ENCODE data around the gene NDUFA12. TPM values are rescaled to one million over a fixed set of nuclear protein-coding genes. Genes with fewer than 3 reads are reported as not detected.
A peak's percentile ranks its signal among the peaks of the same experiment; 100 is the strongest.

Gene NDUFA12
- total RNA-seq, 1 donor from 2014 or later: 392 TPM

GRCh38 chr12:94954029-94954685 lies 49.3 kb downstream of the NDUFA12 start:
- DNase-seq: no peak
- peak; percentile 65 for ATAC-seq (ENCODE audit: poor library complexity)
- intact Hi-C loops (cut with DNase I): no loop called here

DNA sequence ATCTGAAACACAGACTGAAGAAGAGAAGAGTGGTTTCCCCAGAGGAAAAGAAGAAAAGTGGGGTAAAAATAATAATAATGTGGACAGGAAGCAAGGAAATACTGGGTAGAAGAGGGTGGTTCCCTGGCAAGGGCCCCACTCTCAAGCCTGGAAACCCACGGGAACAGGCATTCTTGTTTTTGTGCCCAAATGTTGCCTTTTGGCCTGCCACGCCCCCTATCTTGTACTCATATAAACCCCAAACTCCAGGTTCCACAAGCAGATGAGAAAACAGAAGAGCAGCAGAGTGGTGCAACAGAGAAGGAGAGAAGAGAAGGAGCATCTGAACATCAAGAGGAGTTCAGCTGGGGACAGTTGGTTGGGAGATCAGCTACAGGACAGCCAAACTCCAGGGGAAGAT lies 51.2 kb downstream of the NDUFA12 start:
- DNase-seq (no peak), ATAC-seq (ENCODE audit: poor library complexity) (no peak)
- intact Hi-C loops (cut with DNase I): no loop called here

- no peak for ATAC-seq (ENCODE audit: poor library complexity)
- DNase-seq: no peak
- intact Hi-C loops (cut with DNase I): no loop called here
Observed at GRCh38 chr12:94951071-94951934, 52.2 kb downstream of the NDUFA12 start.

DNA sequence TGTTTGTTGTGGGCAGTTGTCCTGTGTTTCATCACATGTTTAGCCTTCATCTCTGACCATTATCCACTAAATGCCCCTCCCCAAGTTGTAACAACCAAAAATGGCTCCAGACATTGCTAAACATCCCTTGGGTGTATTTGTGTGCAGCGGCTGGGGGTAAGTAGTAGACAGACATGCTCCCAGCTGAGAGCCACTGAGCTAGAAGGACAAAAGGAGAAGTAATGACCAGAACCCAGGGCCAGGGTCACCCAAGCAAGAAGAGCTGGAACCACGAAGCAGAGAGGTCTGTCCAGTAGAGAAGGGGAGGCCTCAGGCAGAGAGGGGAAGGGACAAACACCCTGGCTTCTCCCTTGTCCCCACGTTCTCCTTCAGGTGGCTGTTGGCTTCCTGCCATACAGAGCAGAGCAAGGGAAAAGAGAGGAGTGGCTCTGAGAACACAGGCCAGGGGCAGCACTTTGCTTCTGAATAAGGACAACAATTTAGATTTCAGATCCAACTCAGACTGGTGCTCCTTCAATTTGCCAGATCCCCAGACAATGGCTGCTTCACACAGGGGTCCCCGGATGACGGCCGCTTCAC lies 55.2 kb downstream of the NDUFA12 start:
- no peak for ATAC-seq (ENCODE audit: poor library complexity)
- intact Hi-C loops (cut with DNase I): no loop called here
- no peak for DNase-seq

DNA sequence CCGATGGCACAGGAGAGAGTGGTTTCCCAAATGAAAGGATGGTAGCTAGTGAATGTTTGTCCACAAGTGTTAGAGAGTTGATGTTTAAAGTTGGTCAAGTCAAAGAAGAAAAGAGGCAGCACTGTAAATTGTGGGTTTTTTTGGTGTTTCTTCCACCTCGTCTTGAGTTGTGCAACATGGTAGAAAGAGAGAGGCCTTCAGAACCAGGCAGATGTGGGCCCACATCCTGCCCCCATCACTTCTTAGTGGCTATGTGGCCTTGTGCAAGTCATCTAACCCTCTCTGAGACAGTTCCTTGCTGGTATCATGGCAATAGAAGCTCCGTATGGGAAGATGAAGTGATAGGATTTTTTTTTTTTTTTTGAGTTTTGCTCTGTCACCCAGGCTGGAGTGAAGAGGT lies 60.8 kb downstream of the NDUFA12 start:
- ATAC-seq (ENCODE audit: poor library complexity): no peak
- no peak for DNase-seq
- intact Hi-C loops (cut with DNase I): no loop called here

GRCh38 chr12:94941440-94941862 lies 62.0 kb downstream of the NDUFA12 start:
- intact Hi-C loops (cut with DNase I): no loop called here
- ATAC-seq (ENCODE audit: poor library complexity) (peak; percentile 91), DNase-seq (peak; percentile 59)

GRCh38 chr12:94940771-94941170 lies 62.7 kb downstream of the NDUFA12 start:
- ATAC-seq (ENCODE audit: poor library complexity) (no peak), DNase-seq (no peak)
- intact Hi-C loops (cut with DNase I): no loop called here

- DNase-seq (no peak), ATAC-seq (ENCODE audit: poor library complexity) (no peak)
- intact Hi-C loops (cut with DNase I): no loop called here
Observed at GRCh38 chr12:94938583-94938982, 64.9 kb downstream of the NDUFA12 start.

GRCh38 chr12:94930772-94931171 lies 72.7 kb downstream of the NDUFA12 start:
- ATAC-seq (ENCODE audit: poor library complexity): no peak
- no peak for DNase-seq
- intact Hi-C loops (cut with DNase I): no loop called here

DNA sequence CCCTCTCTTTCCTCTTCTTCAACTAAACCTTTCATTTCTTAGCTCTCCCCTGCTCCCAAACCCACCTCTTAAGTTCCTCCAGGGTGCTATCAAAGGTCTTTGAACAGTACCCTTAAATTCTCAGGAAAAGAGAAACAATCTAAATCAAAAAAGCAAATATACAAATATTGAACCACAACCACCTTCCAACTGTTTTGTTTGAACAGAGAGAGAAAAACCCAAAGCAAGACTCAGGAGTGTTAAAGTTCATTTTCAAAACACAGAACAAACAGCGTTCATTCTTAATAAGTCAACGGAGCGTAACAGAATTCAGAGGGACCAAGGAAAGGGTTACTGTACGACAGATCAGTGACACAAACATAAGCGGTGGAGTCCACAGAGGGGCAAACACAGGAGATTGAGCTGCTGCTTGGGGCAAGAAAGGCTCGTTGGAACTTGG lies 73.3 kb downstream of the NDUFA12 start:
- no peak for DNase-seq
- intact Hi-C loops (cut with DNase I): no loop called here
- ATAC-seq (ENCODE audit: poor library complexity): no peak

DNA sequence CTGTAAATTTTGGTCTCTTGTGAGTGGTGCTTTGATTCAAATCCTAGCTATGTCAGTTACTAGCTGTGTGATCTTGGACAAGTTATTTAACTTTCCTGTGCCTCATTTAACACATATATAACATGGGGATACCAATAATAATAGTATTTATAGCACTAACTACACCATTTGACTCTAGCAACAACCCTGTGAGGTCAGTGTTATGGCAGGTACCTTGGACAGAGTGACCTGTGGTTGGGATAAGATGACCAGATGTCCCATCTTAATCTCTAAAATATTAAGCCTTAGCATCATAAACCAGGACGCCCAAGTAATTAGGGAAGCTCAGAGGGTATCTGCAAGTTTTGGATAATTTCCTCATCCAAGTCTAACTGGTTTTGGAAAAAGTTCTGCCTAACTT lies 73.7 kb downstream of the NDUFA12 start:
- no peak for DNase-seq
- no peak for ATAC-seq (ENCODE audit: poor library complexity)
- intact Hi-C loops (cut with DNase I): no loop called here

DNA sequence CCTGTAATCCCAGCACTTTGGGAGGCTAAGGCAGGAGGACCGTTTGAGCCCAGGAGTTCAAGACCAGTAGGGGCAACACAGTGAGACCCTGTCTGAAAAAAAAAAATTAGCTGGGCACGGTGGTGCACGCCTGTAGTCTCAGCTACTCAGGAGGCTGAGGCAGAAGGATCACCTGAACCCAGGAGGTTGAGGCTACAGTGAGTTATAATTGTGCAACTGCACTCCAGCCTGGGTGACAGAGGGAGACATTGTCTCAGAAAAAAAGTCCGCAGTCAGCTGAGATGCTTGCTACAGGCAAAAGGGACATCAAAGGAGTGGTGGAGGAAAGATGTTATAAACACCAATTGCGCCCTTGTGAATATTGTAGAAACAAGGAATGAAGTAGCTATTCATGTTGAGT lies 77.8 kb downstream of the NDUFA12 start:
- intact Hi-C loops (cut with DNase I): no loop called here
- ATAC-seq (ENCODE audit: poor library complexity) (no peak), DNase-seq (no peak)

DNA sequence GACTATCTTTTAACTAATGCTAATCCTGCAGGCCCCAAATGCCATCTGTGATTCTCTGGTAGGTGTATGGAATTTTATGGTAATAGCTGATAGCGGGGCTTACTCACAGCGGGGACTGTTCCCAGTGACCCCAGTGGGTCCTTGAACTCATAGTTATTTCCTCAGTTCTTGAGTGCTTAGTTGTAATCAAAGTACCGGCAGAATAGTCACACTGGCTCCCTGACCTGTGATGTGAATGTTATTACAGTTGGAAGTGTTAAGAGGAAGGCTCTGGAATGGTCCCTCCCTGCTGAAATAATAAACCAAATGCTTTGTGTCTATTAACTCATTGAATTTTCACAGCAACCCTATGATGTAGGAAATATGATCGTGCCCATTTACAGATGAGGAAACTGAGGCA lies 78.3 kb downstream of the NDUFA12 start:
- ATAC-seq (ENCODE audit: poor library complexity): no peak
- intact Hi-C loops (cut with DNase I): no loop called here
- DNase-seq: no peak

- ATAC-seq (ENCODE audit: poor library complexity): no peak
- DNase-seq: no peak
- intact Hi-C loops (cut with DNase I): no loop called here
Observed at GRCh38 chr12:94922561-94922960, 80.9 kb downstream of the NDUFA12 start.

Other genes starting within 250 kb of the NDUFA12 start
- gene NR2C1, start 69.9 kb upstream of the NDUFA12 start, total RNA-seq: 33.8 TPM
- gene FGD6, start 213.8 kb upstream of the NDUFA12 start, total RNA-seq: 22.7 TPM
- 55.5 TPM for gene VEZT, start 214.1 kb upstream of the NDUFA12 start, total RNA-seq

Data from Right ventricle myocardium superior (tissue), 1 donor.